GM12872 (cell line): Measurements from ENCODE around the gene STK35.

Experiments
- CTCF ChIP-seq: IDR thresholded peaks from 3 replicates; pipeline ENCODE4 v1.5.1; 2011; ENCODE audit warnings: low read depth, mild to moderate bottlenecking, low read length, moderate library complexity; ENCODE audit not compliant: insufficient read depth

STK35 gene

GRCh38 chr20:2143594-2143993 lies 42.0 kb downstream of the STK35 start:
- TF ChIP-seq CTCF: no peak

- TF ChIP-seq CTCF: no peak
Observed at GRCh38 chr20:2144850-2145249, 43.2 kb downstream of the STK35 start.

GRCh38 chr20:2145376-2145775 lies 43.7 kb downstream of the STK35 start:
- no peak for TF ChIP-seq CTCF

- no peak for TF ChIP-seq CTCF
Observed at GRCh38 chr20:2146080-2146867, 44.6 kb downstream of the STK35 start.

GRCh38 chr20:2149507-2149906 lies 47.9 kb downstream of the STK35 start:
- no peak for TF ChIP-seq CTCF

GRCh38 chr20:2150660-2151059 lies 49.0 kb downstream of the STK35 start:
- no peak for TF ChIP-seq CTCF

- TF ChIP-seq CTCF: no peak
Observed at GRCh38 chr20:2151858-2152281, 50.2 kb downstream of the STK35 start.
